Renal cortex interstitium (tissue), 11 donors: ENCODE data around the gene IP6K2. TPM values are rescaled to one million over a fixed set of nuclear protein-coding genes. Genes with fewer than 3 reads are reported as not detected.

ENCODE experiments used
- DNase-seq, 11 donors: peaks; one replicate each; pipeline ENCODE4 v3.0.0-alpha.2; 2013; ENCODE audit warnings: low read depth in 9 of 11, low spot score in 4 of 11; ENCODE audit errors: extremely low read depth in 1 of 11
- polyA plus RNA-seq, 3 donors: library from polyadenylated mRNA; unstranded; fragments of 120-200 nt; gene quantifications; one replicate each; pipeline ENCODE4 v1.2.1, GENCODE V29; 2013; ENCODE audit not compliant: insufficient read length in 3 of 3

The IP6K2 gene
- polyA plus RNA-seq, 3 donors: 201 to 262 (median 238) TPM

DNA sequence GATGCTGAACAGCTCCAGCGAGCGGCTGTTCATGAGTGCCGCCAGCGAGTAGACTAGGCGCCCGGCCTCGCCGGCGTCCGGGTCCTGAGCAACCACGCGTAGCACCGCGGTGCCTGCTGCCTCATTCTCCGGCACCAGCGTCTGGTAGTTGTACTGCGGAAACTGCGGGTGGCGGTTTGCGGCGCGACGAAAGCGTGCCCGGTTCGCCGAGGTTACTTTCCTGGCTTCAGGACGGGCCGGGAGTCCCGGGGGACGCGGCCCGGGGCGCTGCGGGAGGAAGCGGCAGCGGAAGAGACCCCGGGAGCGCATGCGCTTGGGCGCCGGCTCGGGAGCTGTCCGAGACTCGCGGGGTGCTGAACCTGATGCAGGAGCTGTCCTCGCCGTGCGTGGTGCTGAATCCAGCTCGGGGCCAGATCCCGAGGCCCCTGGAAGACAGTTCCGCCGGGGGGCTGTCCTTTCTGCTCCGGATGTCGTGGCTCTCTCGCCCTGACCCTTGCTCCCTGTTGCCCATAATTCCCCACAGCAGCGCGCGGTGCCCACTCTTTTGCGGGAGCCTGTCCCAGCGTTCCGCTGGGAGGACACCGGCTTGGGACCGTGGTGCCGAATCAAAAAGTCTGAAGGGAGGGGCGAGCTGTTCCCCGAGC, 55.4 kb downstream of the IP6K2 start:
- DNase-seq: peak in 7 of 11 donors; percentile 44 to 70 (median 65)

DNA sequence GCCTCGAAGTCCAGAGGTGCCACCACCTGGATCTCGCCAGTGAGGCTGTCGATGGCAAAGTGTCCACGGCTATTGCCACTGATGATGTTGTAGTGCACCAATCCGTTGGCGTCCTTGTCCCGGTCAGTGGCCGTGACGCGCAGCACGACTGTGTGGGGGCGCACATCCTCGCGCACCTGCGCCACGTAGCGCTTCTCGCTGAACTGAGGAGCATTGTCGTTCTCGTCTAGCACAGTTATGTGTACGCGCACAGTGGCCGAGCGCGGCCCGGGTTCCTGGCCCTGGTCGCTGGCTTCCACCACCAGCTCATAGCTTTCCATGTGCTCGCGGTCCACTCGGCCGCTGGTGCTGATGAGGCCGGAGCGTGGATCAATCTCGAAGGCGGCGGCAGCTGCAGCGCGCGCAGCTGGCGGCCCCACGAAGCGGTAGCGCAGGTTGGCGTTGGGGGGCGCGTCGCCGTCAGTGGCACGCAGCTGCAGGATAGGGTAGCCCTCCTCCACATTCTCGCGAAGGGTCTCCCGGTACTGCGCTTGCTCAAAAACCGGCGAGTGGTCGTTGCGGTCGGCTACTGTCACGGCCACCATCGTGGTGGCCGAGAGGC, 56.1 kb downstream of the IP6K2 start:
- DNase-seq: no peak

DNA sequence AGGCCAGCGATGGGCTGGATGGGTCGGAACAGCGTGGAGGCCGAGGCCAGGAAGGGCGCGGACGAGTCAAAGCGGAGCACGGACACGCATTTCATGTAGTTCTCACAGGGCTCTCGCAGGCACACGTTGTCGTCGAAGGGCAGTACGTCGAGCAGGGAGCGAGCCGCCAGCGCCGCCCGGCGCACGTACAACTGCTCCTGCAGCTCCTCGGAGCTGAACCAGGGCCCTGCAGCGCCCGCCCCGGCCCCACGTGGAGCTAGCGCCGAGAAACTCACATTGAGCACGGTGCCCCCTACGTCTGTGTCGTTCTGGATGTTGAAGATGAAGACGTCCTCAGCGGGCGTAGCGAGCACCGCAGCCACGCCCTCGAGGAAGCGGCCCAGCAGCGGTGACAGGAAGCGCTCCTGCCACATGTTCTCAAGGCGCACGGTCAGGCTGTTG, 60.2 kb downstream of the IP6K2 start:
- DNase-seq: no peak

DNA sequence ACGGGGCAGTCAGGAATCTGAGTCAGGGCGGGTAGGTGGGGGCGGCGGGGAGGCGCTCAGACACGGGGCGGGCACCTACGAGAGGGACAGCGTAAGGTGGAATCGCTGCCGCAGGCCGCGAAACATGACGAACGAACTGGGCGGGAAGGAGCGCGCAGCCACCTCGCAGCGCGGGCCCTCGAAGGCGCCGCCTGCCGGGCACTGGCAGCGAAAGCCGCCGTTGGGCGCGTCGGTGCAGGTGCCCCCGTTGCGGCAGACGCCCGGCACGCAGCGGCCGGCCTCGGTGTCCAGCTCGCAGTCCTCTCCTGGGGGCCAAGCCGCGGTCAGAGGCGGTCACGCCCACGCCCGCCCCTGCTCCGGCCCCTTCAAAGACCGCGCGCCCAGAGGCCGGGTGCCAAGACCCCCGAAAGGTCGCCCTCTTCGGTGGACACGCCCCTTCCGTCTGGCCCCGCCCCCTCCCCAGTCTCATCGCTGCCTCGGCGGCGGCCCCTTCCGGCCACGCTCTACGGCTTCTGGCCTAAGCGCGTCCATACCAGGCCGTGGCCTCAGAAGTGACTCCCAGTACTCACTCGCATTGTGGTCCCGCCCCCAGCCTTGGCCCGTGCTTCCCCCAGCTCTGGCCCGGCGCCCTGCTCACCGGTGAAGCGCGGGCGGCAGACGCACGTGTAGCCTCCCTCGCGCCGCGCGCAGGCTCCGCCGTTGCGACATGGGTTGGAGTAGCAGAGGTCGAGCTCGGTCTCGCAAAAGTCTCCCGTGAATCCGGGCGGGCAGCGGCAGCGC, 60.8 kb downstream of the IP6K2 start:
- peak in 7 of 11 donors; percentile 48 to 76 (median 67) for DNase-seq

DNA sequence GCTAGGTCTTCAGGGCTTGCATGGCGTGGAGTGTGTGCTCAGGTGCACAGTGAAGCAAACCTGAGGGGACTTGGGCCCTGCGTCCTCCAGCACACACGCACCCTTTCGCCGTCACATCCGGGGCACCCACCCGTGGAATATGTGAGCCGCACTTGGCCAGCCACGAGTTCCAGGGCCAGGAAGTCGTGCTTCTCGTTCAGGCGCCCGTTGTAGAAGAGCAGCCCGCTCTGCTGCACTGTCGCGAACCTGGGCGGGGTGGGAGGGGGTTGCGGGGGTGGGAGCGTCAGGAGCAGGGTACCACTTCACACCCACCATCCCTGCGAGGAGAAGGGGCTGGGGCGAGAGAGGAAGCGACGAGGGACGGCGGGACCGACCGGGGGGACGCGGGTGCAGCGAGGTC, 61.4 kb downstream of the IP6K2 start:
- DNase-seq: no peak

DNA sequence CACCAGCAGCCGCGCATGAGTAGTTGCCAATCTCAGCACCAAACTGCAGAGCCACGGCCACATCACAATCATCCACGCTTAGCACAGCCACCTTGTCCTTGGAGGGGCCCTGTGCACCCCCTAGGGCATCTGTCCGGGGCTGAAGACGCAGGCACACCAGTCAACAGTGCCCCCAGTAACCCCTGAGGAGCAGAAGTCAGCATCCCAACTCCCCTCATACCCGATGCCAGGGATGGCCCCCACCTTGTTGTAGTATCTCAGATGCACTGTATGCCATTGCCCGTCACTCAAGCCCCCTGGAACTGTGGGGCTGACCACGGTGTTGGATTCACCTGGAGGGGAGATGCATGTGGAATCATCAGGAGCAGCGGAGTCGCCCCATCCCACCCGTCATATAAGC, 62.0 kb downstream of the IP6K2 start:
- no peak for DNase-seq

DNA sequence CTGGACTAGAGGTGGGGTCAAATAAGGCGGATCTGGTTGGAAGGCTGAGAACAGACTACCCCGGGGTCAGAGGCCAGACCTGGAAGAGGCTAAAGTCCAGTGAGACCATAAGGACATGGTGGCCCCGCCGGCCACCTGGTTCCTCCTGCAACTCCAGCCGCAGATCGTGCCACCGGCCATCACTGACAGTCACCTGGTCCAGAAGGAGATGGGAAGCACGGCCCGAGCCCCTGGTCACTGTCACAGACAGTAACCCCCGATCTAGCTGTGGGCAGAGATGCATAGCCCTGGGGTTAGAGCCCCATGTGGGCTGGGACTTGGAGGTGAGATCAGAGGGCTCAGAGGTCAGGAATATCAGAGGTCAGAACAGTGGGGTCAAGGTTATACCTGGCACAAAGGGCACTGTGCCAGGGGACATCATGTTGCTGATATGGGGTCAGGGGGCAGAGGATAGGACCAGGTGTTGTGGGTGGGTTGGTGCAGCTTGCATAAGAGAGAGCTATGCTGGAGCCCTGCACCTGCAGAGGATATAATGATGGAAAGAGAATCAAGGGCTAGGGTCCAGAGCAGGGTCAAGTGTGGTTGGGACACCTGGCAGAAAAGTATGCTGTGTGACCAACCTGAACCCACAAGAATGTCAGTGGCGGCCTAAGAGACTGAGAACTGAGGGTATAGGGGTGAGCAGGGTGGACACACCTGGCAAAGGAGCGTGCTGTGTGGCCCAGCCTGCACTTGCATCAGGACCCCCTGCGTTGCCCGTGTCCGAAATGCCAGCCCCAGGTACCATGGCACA, 63.9 kb downstream of the IP6K2 start:
- DNase-seq: no peak

DNA sequence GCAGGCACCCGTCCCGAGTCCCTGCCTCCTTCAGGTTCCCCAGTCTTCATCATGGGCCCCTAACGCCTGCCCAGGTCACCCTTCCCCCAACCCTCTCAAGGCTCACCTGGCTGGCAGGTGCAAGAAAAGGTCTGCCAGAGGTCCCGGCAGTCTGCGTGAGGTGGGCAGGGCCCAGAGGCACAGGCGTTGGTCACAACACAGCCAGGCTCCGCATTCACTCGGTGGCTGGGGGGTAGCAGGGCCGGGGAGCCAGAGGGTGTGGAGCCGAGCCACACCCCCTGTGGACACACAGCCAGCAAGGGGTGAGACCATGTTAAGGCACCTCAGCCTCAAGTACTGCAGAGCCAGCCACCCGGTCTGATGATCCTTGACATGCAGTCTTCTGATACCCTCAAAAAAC, 65.2 kb downstream of the IP6K2 start:
- DNase-seq: no peak

DNA sequence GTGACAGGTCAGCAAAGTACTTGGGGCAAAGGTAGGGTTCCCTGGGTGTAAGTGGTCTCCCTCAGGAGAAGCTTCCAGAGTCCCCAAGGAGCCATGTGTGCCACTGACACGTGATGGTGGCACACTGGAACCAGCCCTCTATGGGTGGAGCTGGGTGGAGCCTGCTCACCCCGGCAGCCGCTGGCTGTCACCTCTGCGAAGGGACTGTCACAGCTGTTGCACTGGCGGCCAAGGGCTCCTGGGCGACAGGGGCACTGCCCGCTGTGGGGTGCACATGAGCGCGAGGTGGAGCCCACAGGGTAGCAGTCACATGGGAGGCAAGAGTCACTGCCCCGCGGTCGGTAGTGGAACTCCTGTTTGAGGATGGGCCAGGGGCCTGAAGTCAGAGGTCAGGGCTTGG, 66.3 kb downstream of the IP6K2 start:
- no peak for DNase-seq

DNA sequence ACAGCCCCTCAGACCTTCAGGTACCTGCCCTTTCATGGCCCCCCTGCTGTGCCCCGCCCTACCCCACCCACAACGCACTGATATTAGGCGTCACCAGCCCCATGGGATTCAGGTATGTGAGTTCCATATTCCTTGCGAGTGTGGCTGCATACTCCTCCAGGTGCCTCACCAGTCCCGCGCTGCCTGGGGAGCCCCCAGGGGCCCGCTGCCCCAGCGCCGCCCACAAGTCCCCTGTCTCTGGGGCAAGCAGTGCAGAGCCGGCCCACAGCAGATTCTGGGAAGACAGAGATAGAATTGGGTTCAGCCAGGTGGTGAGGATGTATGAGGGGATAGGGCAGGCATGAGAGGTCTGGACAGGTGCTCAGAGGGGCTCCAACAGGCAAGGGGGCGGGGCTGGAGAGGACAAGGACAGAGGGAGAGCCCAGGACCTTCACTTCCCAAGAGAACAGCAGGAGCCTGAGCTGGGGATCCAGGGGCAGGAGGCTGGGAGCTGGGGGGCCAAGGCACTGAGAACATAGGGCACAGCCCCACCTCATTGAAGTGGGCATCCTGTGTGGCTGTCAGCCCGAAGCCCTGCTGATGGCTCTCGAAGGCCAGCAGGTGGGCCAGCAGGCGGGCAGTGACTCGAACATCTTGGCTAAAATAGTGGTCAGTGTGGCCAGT, 68.7 kb downstream of the IP6K2 start:
- DNase-seq: no peak

DNA sequence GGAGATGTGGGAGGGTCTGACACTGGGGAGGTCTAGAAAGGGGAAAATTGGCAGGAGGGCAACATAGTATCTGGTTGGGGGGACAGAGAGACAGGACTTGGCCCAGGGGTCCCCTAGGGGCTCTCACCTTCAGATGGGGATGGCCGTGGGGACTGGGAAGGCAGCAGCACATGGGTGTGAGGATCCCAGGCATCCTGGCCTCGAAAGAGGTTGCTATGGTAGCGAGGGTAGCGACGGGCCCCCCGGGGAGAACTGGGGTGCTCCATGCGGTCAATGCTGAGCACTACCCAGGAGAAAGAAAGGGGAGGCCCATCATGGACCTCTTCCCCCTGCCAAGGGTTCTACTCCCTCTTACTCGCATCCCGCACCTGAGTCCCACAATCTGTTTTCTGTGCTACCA, 69.3 kb downstream of the IP6K2 start:
- DNase-seq: no peak

DNA sequence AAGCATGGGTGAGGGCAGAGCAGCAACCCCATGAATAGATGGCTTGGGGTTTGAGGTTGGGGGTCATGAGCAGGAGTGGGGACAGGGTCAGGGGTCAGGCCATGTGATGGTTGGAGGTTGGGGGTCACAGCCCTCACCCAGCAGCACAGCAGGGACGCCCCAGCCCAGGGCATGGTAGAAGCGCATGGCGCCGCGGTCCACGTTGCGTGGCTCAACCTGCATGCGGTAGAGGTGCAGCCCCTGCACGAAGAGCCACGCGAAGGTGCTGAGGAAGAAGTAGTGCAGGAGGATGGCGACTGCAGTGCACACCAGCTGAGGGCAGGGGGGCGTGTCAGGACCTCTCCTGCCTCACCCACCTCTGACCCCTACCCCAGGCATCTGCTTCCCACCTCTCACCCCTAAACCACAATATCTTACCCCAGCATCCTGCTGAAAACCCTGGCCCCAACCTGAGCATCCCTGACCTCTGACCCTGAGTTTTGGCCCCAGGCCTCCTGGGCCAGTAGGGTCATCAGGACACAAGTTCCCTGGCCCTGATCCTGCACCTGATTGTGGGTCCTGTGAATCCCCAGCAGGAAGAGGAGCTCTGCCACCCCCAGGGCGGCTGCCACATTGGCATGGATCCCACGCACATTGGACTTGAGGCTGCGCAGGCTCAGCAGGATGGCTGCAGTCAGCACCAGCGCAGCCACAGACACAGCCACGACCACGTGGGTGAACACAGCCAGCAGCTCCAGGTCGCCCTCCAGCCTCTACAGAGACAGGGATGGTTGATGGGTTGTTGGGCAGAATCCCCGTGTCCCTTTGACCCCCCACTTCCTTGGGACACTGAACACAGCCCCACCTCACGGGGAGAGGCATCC, 71.9 kb downstream of the IP6K2 start:
- no peak for DNase-seq

DNA sequence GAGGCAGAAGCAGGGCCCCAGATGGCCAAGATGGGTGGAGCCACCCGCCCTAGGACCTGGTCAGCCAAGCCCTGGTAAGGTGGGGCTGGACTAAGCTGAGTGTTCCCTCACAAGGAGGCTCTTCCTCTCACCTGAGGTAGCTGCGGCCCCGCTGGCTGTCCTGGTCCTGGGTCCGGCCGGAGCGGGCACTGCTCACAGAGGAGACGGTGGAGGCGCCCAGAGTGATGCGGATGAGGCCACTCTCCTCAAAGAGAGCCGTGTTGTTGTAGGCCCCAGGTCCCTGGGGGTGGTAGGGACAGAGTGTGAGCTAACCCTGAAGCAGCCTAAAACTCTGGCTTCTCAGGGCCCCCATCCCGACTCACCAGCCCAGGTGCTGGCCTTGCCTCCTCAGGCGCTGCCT, 74.4 kb downstream of the IP6K2 start:
- no peak for DNase-seq

DNA sequence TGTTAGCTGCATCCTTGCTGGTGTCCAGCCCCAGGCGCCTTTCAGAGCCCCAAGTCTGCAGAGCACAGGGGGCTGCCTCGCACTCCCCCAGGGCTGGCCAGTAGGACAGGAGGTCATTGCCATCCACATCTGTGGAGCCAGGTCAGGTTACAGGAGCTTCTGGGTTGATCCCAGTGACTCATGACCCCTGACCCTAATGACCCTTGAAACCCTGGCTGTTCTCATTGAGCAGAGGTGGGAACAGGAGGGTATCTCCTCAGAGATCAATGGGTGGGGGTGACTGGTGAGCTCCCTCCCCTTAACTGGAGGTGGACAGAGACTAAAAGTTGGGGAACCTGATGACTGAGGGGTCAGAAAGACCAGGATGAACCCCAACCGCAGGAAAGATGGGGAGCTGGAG, 75.6 kb downstream of the IP6K2 start:
- DNase-seq: no peak

DNA sequence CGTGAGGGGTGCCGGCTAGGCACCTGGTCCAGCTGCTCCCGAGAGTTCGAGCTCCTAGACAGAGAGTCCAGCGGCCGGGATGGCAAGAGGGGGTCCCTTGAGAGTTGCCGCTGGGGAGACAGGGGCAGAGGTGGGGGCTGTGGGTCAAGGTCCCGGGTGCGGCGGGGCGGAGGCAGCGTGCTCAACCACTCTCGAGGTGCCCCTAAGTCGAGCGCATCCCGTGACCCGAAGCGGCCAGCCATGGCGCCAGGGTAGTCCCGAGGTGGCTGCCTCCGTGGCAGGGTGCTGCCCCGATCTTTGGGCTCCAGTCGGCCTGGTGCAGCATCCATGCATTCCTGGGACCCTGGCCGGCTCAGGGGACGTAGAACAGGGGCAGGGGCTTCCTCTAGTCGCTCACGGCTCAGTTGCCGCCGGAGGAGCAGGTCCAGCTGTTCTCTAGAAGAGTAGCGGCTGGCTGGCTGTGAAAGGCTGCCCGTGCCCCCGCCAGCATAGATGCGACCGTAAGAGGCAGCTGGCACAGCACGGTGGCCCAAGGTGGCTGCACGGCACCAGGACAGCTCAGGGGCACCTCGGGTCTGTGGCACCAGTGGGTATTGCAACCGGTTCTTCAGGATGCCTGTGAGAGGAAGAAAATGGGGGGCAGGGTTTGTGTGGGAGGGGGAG, 76.9 kb downstream of the IP6K2 start:
- DNase-seq: no peak
